ENCODE measurements around the gene MMP10.

The MMP10 gene

GRCh38 chr11:102727890-102728289 lies 52.5 kb downstream of the MMP10 start:
- no peak for DNase-seq (ENCODE audit: low read depth in 2 of 2)

DNA sequence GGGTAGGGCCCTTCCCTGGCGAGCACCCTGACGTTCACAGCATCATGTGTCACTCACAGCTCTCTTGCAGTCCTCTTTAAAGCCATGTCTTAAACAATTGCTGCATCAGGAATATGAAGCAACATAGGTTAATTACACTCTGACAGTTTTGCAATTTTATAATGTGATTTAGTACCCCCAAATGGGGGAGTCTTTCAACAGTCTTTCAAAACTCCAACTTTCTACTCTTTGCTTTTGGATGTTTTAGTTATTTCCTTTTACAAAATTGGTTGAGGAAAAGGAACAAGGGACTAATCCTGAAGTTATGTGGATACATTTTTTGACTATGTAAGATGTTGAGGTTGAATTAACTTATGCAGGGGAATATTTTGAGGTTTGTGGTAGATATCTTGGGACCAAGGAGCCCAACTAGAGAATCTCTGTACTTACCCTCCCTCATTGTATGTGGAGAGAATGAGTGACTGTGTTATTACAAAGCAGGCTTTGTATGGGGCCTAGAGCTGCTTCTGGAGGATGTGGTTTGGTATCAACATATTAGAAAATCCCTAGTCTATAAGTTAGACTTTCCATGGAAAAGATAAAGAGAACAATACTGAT lies 55.4 kb downstream of the MMP10 start, which contains the start of gene MMP8:
Gene MMP8 (minus strand): TSS at position 51 of the 597 bp plus-strand sequence. CDS start 99 bp downstream, outside the sequence.
- DNase-seq (ENCODE audit: low read depth in 2 of 2): no peak

DNA sequence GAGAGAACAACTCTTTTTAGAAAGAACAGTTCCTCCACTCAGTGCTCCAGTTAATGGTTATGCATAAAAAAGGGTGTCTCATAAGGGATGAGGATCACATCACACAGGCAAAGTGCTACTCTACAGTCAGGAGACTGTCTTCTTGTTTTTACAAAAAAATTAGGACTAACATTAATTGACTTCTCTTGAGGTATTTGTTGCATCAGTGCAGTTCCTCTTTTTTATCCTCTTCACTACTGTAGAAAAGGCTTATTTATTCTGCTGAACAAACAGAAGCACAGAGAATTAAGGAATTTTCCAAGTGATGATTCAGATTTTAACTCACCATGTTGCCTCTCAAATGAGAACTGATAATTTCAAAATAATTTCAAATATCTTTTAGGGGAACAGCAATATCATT lies 57.6 kb downstream of the MMP10 start:
- no peak for DNase-seq (ENCODE audit: low read depth in 2 of 2)

Data from stimulated activated CD8-positive, alpha-beta memory T cell treated with anti-CD3 and anti-CD28 coated beads, Interleukin-7, amount 100 ng/mL, for 1 hour (primary cell).